NK-92 (cell line): ENCODE results near the gene SIAH3.

Source experiments
- DNase-seq: peaks from one replicate; lab custom pipeline; 2025; ENCODE audit not compliant: unreplicated experiment; lab: John Stamatoyannopoulos, UW

The SIAH3 gene

DNA sequence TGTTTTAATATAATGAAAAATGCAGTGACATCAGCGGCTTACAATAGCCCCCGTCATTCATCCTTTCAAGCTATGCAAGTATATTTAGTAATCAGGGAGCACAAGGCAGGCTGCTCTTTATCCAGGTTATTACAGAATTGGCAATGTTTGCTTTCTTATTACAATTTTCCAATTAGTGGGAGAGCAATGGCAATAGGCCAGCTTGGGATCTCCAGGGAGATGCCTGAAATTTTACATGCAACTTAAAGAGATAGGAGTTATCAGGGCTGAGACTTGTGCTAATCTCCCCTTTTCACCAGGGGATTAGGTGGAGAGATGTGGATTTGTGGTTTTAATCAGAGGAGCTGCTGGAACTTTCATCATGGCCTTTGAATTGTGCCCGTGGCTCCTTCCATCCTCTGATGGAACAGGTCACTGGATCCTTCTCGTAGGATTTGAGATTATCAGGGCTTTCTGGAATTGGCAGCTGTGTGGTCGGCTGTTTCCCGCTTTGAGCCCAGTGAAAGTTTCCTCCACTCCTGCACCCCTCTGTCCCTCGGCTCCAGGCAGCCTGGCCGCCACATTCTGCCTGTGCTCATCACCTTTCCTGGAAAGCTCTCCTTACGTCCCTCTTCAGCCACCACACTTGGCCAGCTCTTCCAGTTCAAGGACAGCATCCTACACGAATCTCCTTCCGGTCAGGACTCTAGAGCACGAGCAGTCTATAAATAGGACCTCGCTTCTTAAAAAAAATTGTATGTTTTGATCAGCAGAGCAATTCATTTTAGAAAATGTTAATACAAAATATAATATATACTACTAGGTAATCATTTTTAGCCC is 102.4 kb downstream of the SIAH3 start:
- no peak for DNase-seq

DNA sequence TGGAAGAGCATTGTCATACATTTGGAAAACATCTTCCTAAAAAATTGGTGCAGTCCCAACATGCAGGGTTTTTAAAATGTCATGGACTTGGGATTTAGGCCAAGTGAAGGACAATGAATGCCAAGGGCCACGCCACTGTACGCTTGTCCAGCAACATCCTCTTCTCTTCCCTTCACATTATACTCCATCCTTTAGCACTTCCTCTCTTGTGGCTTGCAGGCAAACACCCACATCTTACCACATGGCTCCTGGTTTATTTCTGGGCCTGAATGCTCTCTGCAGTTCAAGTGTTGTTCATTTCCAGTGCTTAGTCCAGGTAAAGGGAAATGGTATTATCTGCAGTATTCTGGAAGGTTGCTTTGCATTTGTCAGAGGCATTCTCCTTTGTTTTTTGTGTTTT is 104.5 kb downstream of the SIAH3 start:
- DNase-seq, result no peak

DNA sequence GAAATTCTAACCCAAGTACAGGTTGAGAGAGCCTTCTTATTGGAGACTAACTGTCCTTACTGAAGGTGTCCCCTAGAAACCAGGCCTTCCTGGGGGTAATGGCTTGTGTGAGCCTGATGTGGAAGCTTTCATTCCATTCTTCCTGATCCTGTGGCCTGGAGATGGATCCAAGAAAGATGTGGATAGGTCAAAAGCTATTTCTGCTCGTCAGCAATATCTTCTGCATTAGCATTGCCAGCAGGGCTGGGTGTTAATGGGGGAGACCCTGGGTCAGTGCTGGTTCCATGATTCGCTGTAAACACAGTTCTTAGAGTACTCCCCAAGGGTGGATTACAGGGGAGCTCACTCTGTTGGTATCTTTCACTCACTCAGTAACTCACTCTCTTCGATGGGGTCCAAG is 106.6 kb downstream of the SIAH3 start:
- no peak for DNase-seq

DNA sequence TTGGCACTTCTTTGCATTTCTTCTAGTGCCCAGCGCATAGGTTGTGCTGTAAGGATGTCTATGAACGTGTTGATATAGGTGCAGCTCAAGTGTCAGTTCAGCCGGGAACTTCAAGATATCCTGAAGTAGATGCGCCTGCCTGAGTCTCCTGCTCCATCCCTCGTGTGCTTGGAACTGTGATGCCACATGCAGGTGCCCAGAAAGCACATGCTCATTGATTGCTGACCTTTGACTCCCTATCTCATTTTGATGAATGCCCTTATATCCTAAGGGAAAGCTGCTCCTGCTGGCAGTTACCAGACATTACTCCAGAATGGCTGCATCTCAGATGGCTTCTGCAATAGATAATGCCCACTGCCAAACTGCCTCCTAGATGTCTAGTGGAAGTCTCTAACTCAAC is 108.6 kb downstream of the SIAH3 start:
- no peak for DNase-seq

DNA sequence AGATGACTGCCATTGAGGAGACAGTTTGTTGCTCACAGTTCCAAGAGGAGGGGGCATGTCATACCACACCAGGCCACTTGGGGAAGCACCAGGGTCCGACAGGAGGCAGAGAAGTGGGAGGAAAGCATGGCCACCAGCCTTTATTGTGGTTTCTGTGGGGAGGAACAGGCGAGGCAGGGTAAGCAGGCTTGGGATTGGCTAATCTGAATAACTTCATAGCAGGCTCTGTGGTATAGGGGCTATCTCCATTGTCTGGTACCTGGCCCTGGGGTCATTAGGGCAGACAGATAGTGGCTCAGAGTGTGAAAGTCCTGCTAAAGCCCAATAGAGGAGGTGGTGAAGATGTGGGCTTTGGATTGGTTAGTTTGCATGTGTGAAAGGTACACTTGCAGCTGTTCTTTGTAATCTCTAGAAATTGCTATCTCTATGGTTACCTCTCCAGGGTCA is 114.0 kb downstream of the SIAH3 start:
- DNase-seq, result no peak

DNA sequence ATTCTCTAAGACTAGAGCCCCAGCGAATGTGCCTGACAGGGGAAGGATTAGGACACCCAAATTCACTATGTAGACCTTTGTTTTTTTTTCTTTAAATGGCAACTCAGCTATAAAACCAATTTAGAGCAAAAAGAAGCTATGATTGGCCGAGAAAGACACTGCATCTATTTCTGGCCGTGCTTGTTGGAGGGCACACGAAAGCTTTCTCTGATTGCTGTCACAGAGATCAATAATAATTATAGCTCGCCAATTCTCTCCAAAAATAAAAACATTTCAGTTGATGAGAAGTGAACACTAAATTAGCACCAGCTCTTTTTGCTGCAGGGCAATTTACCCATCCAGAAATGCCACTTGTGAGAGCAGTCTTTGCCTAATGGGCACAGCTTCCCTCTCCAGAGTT is 118.2 kb downstream of the SIAH3 start:
- no peak for DNase-seq

DNA sequence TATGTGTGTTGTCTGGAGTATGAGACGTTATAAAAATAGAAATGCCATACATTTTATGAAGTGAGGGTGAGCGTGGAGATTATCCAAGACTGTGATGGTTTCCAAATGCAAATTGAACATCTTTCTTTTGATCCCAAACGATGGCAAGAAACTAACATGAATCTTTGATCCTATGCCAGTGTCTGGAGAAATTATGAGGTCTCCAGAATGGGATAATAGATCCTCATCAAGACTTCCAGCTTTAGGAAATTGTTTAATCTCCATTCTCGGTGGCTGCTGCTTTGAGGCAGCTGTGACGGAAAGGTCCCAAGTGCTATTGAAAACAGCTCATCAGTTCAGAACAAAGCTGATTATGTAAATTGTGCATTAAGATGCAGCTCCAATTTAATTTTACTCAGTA is 118.6 kb downstream of the SIAH3 start:
- DNase-seq, result no peak

DNA sequence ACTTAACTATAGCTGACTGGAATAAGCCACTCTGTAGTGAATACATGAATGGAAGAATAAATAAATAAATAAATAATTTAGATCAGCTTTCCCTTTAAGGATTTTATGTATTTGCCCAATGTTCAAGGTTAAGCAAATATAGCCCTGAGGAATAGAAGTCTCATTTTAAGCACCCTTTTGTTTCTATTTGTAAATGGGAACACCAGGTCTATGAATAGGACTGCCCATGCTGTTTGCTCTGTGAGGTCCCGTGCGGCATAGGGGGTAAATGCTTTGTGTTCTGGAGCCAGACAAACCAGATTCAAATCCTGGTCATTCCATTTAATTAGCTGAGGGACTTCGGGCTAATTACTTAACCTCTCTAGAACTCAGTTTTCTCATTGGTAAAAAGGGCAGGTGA is 120.1 kb downstream of the SIAH3 start:
- no peak for DNase-seq

DNA sequence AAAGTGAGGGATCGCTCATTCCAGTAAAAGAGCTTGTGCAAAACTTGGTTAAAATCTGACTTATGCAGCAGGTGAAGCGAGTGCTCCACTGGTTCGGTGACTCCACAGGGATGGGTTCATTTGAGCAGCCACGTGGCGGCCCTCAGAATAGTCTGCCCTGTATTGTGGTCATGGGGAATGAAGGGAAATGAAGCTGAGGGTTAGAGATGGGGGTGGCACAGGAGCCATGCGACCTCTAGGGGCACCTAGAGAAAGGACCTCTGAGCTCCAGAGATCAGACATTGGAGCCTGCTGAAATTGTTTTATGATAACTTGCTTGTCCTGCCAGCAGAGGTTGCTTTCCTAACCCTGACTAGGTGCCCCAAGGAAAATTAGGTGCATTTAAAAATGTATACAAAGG is 122.8 kb downstream of the SIAH3 start:
- no peak for DNase-seq
